Heart right ventricle (tissue), 16 donors: Measurements from ENCODE around the gene C17orf114.
A peak's percentile ranks its signal among the peaks of the same experiment; 100 is the strongest.

Experiments used
- ATAC-seq, 8 donors: fragments of 200-7000 bp; cut with Tn5 transposase; one replicate each; pipeline ENCODE4 v1.9.1; 2020; ENCODE audit warnings: mild to moderate bottlenecking in 8 of 8, moderate library complexity in 8 of 8, moderate number of reproducible peaks in 1 of 8
- DNase-seq, 2 donors: peaks; one replicate each; pipeline ENCODE4 v3.0.0-alpha.2; 2020
- H3K27ac ChIP-seq, 10 donors: fragments of 200-600 bp; sonication (generic) in 2 of 10; one replicate each; pipeline versions ENCODE4 v1.5.0 to v1.8.0; 2020 to 2022; ENCODE audit warnings: mild to moderate bottlenecking in 3 of 10
- H3K27me3 ChIP-seq, 7 donors: fragments of 200-600 bp; one replicate each; pipeline ENCODE4 v1.8.0; 2021 to 2022; ENCODE audit warnings: mild to moderate bottlenecking in 2 of 7
- H3K36me3 ChIP-seq, 9 donors: fragments of 200-600 bp; sonication (generic) in 1 of 9; one replicate each; pipeline versions ENCODE4 v1.5.0 to v1.8.0; 2020 to 2022; ENCODE audit warnings: mild to moderate bottlenecking in 2 of 9
- H3K4me1 ChIP-seq, 9 donors: fragments of 200-600 bp; sonication (generic) in 1 of 9; one replicate each; pipeline versions ENCODE4 v1.5.0 to v1.8.0; 2020 to 2022; ENCODE audit warnings: mild to moderate bottlenecking in 4 of 9
- H3K4me3 ChIP-seq, 10 donors: fragments of 200-600 bp; sonication (generic) in 2 of 10; one replicate each; pipeline versions ENCODE4 v1.5.0 to v1.8.0; 2020 to 2022; ENCODE audit warnings: mild to moderate bottlenecking in 7 of 10, moderate library complexity in 2 of 10
- H3K9me3 ChIP-seq, 11 donors: fragments of 200-600 bp in 10 of 11; sonication (generic) in 2 of 11; one replicate each; pipeline versions ENCODE4 v1.5.0 to v1.8.0; 2013 to 2022; ENCODE audit warnings: mild to moderate bottlenecking in 2 of 11, control low read depth in 1 of 11, moderate library complexity in 1 of 11
- WGBS, 2 donors: extraction: QIAGEN DNeasy Blood & Tissue Kit; methylation state at CpG; one replicate each; pipeline ENCODE4 v1.1.7; 2013; ENCODE audit warnings: inconsistent platforms in 1 of 2; 5-methylcytosine and 5-hydroxymethylcytosine counted together
- intact Hi-C, 10 donors: fragments of 100-400 bp; cut with DNase I; formaldehyde crosslinking; loops; one replicate each; pipeline versions ENCODE4 v1.11.1 to v1.14.2; 2022
- TF ChIP-seq, protein P1 (sequence below), 9 donors: fragments of 200-600 bp; sonication (generic) in 2 of 9; IDR thresholded peaks; one replicate each; pipeline versions ENCODE4 v1.5.0 to v1.8.0; 2021 to 2022; ENCODE audit warnings: antibody characterized with exemption in 9 of 9, mild to moderate bottlenecking in 5 of 9, moderate library complexity in 1 of 9
- donor health status: Arrhythmogenic right ventricular cardiomyopathy.
- donor health status: ischemic (EF 13 %, LVEDD 7.1; RV severe dilation, severe dysfunction).
- donor health status: healthy with polysubstance abuse.
- donor health status: DM: no; HTN: yes; CAD: no.
- donor health status: DM: no; HTN: no; CAD: no.
- donor health status: ischemic (EF 25% LVEDD 6.9; RV normal size, moderate dysfunction).
- donor health status: ischemic (EF 25% LVEDD 5.7; RV mildly dilated, moderate dysfunction).
- donor health status: healthy.
- donor health status: DM: yes; HTN: yes; CAD: no.
- donor health status: Ischemic cardiomyopathy.
- donor health status: ischemic (EF 35%, LVEDD 5.7; RV mildly dilated, moderate dysfunction).
- donor health status: nonischemic (EF 11% LVEDD 7.7; RV severe dilation, severe dysfunction).
- donor health status: DM: yes; HTN: yes; CAD: no.
- donor health status: PGD.
- donor health status: ischemic (EF 29% LVEDD 5.4; RV normal size, mild dysfunction).
- donor health status: nonischemic (EF 23%, LVEDD 6.1; RV moderate dilation, normal function).

The C17orf114 gene

DNA sequence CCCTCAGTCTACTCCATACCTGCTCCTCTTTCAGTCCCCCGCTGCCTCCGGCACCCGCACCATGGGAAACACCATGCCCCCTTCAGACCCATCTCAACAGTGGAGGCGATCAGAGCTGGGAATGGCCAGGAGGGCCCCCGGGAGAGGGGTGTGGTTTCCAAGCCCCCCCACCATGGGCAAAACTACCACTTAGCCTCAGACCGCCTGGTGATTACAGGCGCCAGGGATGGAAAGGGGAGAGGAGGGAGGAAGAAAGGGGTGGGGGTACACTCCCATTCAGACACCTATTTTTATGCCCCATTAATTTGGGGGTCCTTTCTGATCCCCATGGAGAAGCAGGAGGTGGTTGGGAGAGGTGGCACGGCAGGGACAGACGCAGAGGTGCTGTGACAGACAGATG lies at the start of gene C17orf114:
C17orf114 (minus strand) TSS at position 101 of the 400 bp plus-strand sequence.
- Histone ChIP-seq H3K9me3 (no peaks in the 10 kb centered on the region), H3K4me3 (no peak within 1 kb of the TSS), H3K4me1 (peaks cover 0 to 11% (median 5%) of the 10 kb centered on the region in 9 donors), H3K27ac (no peak within 1 kb of the TSS), H3K36me3 (peaks cover 0 to 28% (median 14%) of the 10 kb centered on the region in 9 donors), H3K27me3 (no peaks in the 10 kb centered on the region)
- ATAC-seq (no peak), DNase-seq (no peak)
- intact Hi-C loops = no loop called here
- 69 to 81% methylated on average over 9 of the region's 9 CpGs for WGBS, 2 donors
- TF ChIP-seq, protein P1, sequence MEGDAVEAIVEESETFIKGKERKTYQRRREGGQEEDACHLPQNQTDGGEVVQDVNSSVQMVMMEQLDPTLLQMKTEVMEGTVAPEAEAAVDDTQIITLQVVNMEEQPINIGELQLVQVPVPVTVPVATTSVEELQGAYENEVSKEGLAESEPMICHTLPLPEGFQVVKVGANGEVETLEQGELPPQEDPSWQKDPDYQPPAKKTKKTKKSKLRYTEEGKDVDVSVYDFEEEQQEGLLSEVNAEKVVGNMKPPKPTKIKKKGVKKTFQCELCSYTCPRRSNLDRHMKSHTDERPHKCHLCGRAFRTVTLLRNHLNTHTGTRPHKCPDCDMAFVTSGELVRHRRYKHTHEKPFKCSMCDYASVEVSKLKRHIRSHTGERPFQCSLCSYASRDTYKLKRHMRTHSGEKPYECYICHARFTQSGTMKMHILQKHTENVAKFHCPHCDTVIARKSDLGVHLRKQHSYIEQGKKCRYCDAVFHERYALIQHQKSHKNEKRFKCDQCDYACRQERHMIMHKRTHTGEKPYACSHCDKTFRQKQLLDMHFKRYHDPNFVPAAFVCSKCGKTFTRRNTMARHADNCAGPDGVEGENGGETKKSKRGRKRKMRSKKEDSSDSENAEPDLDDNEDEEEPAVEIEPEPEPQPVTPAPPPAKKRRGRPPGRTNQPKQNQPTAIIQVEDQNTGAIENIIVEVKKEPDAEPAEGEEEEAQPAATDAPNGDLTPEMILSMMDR (IDR thresholded peaks at IDR 0.05) = no peak

DNA sequence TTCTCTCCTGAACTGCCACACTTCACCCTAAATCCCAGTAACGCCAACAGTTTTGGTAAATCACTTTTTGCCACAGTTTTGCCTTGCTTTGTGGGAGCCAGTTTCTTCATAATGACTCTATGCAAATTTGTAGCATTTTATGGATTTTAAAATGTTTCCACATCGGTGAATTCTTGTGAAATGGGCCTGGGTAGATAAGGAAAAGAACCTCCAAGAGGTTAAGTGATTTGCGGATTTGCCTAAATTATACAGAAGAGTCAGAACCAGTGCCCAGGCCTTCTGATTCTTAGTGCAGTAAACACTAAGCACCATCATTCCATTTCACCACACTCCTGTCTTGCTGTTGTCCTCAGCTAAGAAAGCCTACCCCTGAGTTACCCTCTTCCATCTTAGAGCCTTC lies 49.0 kb upstream of the C17orf114 start:
- H3K36me3 ChIP-seq = peaks cover 0 to 15% (median 0%) of the 10 kb centered on the region in 9 donors
- H3K27me3 ChIP-seq = no peaks in the 10 kb centered on the region
- no peak overlapping the region for H3K4me3 ChIP-seq
- no peak for DNase-seq
- 83 to 94% methylated on average over 3 of the region's 3 CpGs for WGBS, 2 donors
- TF ChIP-seq, protein P1 (IDR thresholded peaks at IDR 0.05) = no peak
- H3K9me3 ChIP-seq = no peaks in the 10 kb centered on the region
- ATAC-seq = no peak
- H3K4me1 ChIP-seq = peaks cover 0 to 57% (median 26%) of the 10 kb centered on the region in 9 donors
- intact Hi-C loops = no loop called here
- H3K27ac ChIP-seq = peak overlapping the region in 1 of 10 donors; percentile 5

DNA sequence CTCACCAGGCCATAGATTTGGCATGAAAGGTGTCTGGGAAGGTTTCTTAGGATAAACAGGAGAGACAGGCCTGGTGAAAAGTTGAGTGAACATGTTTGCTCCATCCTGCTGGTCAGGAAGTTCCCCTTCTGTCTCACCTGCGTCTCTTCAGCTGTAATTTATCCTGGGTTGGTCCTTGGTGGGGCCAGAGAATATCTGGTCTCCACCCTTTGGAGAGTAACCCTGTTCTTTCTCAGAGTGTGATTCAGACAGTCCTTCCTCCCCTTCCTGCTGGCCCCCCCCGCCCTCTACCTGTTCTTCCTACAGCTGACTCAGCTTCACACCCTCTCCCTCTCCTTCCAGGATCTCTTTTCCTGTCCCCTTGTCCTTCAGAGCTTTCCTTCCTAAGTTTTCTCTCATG lies 48.1 kb upstream of the C17orf114 start:
- H3K4me1 ChIP-seq = peaks cover 0 to 58% (median 29%) of the 10 kb centered on the region in 9 donors

DNA sequence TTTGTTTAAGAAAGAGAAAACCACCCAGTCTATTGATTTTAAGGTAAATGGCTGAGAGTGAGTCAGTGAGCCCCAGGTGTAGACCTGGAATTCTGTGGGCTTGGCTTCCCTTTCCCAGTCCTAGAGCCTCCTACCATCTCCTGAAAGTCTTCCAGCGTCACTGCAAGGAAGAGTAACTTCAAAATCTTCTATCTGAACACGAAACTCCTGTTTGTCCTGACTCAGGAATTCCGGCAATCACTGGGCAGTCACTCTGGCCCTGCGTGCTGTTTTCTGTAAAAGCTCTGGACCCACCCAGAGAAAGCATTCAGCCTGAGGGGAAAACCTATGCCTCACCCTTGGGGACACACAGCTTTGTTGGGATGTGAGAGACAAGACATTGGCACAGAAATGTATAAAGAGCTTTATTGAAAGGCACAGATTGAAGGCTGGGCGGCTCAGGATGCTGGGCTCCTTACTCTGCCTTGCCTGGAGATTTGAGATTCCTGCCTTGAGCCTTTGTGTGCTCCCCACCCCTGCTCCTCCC lies 46.9 kb upstream of the C17orf114 start:
- TF ChIP-seq, protein P1 (IDR thresholded peaks at IDR 0.05) = no peak
- Histone ChIP-seq H3K36me3 (peaks cover 0 to 9% (median 0%) of the 10 kb centered on the region in 9 donors), H3K27ac (peak overlapping the region in 6 of 10 donors; percentile 9 to 65 (median 32)), H3K9me3 (no peaks in the 10 kb centered on the region), H3K27me3 (no peaks in the 10 kb centered on the region), H3K4me1 (peaks cover 0 to 58% (median 29%) of the 10 kb centered on the region in 9 donors), H3K4me3 (no peak overlapping the region)
- ATAC-seq (peak in 4 of 8 donors; percentile 24 to 42 (median 34)), DNase-seq (no peak)
- intact Hi-C loops = loop anchor here in 2 of 10 donors (5.0 kb wide), 1 partner anchor 33 kb away; no protein-coding TSS in a partner anchor
- WGBS, 2 donors = 76 to 86% methylated on average over 5 of the region's 5 CpGs

More for the DNA sequence above, 48.1 kb upstream of the C17orf114 start:
- TF ChIP-seq, protein P1 (IDR thresholded peaks at IDR 0.05) = no peak
- Histone ChIP-seq H3K36me3 (peaks cover 0 to 15% (median 0%) of the 10 kb centered on the region in 9 donors), H3K4me3 (no peak overlapping the region), H3K27ac (peak overlapping the region in 3 of 10 donors; percentile 5 to 50 (median 35)), H3K27me3 (no peaks in the 10 kb centered on the region), H3K9me3 (no peaks in the 10 kb centered on the region)
- ATAC-seq (peak in 1 of 8 donors; percentile 51), DNase-seq (no peak)
- intact Hi-C loops = no loop called here
- WGBS, 2 donors = 75 to 84% methylated on average over 2 of the region's 2 CpGs
